ENCODE results near the gene GLRA1.

GRCh38 chr5:151956725-151957124, 32.1 kb upstream of the GLRA1 start:
- TF ChIP-seq CTCF (IDR thresholded peaks at IDR 0.05; ENCODE audit: low read depth, low read length, missing input control) = no peak
- TF ChIP-seq ATF3 (IDR thresholded peaks at IDR 0.05) = no peak
- no peak for TF ChIP-seq GABPA (IDR thresholded peaks at IDR 0.05 in 1 of 2, conservative IDR thresholded peaks at IDR 0.05 in 1 of 2)
- TF ChIP-seq MAX (IDR thresholded peaks at IDR 0.05) = no peak
- TF ChIP-seq TAF1 (conservative IDR thresholded peaks at IDR 0.05) = no peak
- TF ChIP-seq SP1 (IDR thresholded peaks at IDR 0.05) = no peak
- no peak for TF ChIP-seq JUND (IDR thresholded peaks at IDR 0.05)
- no peak for TF ChIP-seq REST (IDR thresholded peaks at IDR 0.05)
- TF ChIP-seq FOXA1 (IDR thresholded peaks at IDR 0.05) = no peak
- no peak for TF ChIP-seq RAD21 (IDR thresholded peaks at IDR 0.05)

Measured in liver (tissue), 3 donors.